OCI-LY7 (cell line): ENCODE measurements around the gene GRK3. TPM values are rescaled to one million over a fixed set of nuclear protein-coding genes. Genes with fewer than 3 reads are reported as not detected.

Experiments
- BruUV-seq: library from RNA; stranded (reverse); fragments of 400-500 nt; replicated peaks from 2 replicates; lab custom pipeline; 2021; lab: Mats Ljungman, UMichigan
- CTCF ChIA-PET: fragments of 300-600 bp; sonication (Branson Sonifier 250); formaldehyde crosslinking; loops from one replicate; lab custom pipeline; 2022; ENCODE audit warnings: antibody characterized with exemption; ENCODE audit not compliant: unreplicated experiment; lab: Charles Lee
- POLR2A ChIA-PET: fragments of 300-600 bp; sonication (Branson Sonifier 250); formaldehyde crosslinking; loops from one replicate; lab custom pipeline; 2022; ENCODE audit warnings: antibody characterized with exemption; lab: Charles Lee
- DNase-seq: peaks from one replicate; pipeline ENCODE4 v3.0.0-alpha.2; 2015; ENCODE audit warnings: low spot score
- H2AFZ ChIP-seq: fragments of 200-600 bp; sonication (generic), shearing (Covaris generic); 2 replicates; pipeline ENCODE4 v1.6.1; 2014; ENCODE audit warnings: mild to moderate bottlenecking, antibody characterized with exemption, low read length, moderate library complexity
- H3K27ac ChIP-seq: fragments of 200-600 bp; sonication (generic); 2 replicates; pipeline ENCODE4 v1.5.1; 2014; ENCODE audit warnings: mixed run types, low read depth, mild to moderate bottlenecking, moderate library complexity, low read length, inconsistent platforms; ENCODE audit not compliant: poor library complexity, severe bottlenecking
- H3K36me3 ChIP-seq: fragments of 200-600 bp; sonication (generic); 2 replicates; pipeline ENCODE4 v1.6.1; 2014; ENCODE audit warnings: mild to moderate bottlenecking, antibody characterized with exemption, low read length, moderate library complexity, mixed read lengths; ENCODE audit not compliant: insufficient read depth
- H3K4me1 ChIP-seq: fragments of 200-600 bp; sonication (generic); 2 replicates; pipeline ENCODE4 v1.5.1; 2014; ENCODE audit warnings: mild to moderate bottlenecking, low read length; ENCODE audit not compliant: insufficient read depth, poor library complexity, severe bottlenecking
- H3K4me2 ChIP-seq: fragments of 200-600 bp; sonication (generic); 2 replicates; pipeline ENCODE4 v1.6.1; 2014; ENCODE audit warnings: mild to moderate bottlenecking, low read length
- H3K4me3 ChIP-seq: fragments of 200-600 bp; sonication (generic); 2 replicates; pipeline ENCODE4 v1.5.1; 2014; ENCODE audit warnings: mild to moderate bottlenecking, low read depth, low read length; ENCODE audit not compliant: poor library complexity, severe bottlenecking
- H3K79me2 ChIP-seq: fragments of 200-600 bp; sonication (generic); 2 replicates; pipeline ENCODE4 v1.6.1; 2016; ENCODE audit warnings: low read depth, mild to moderate bottlenecking, low read length, moderate library complexity, mixed read lengths; ENCODE audit not compliant: insufficient read depth
- H3K9me2 ChIP-seq: fragments of 200-600 bp; sonication (generic); 2 replicates; pipeline ENCODE4 v1.6.1; 2016; ENCODE audit warnings: mild to moderate bottlenecking, low read length, mixed read lengths; ENCODE audit not compliant: insufficient read depth
- H3K9me3 ChIP-seq: fragments of 200-600 bp; sonication (generic); 2 replicates; pipeline ENCODE4 v1.6.1; 2014; ENCODE audit warnings: mild to moderate bottlenecking, mixed run types, low read length, mixed read lengths
- H4K20me1 ChIP-seq: fragments of 200-600 bp; sonication (generic); 2 replicates; pipeline ENCODE4 v1.6.1; 2014; ENCODE audit warnings: mild to moderate bottlenecking, antibody characterized with exemption, low read length, moderate library complexity, mixed read lengths; ENCODE audit not compliant: insufficient read depth
- CTCF ChIP-seq: fragments of 200-600 bp; sonication (generic); conservative IDR thresholded peaks from 2 replicates; pipeline ENCODE4 v1.5.1; 2014; ENCODE audit warnings: mild to moderate bottlenecking, antibody characterized with exemption, low read length, moderate library complexity, mixed read lengths
- EZH2phosphoT487 ChIP-seq: fragments of 200-600 bp; sonication (generic); IDR thresholded peaks from 2 replicates; pipeline ENCODE4 v1.6.1; 2018; ENCODE audit warnings: low read depth, borderline replicate concordance, mild to moderate bottlenecking, mixed run types, antibody characterized with exemption, low read length, moderate library complexity, mixed read lengths
- intact Hi-C: fragments of 100-400 bp; cut with micrococcal nuclease; formaldehyde crosslinking; loops from one replicate; pipeline ENCODE4 v1.10.0; 2022; ENCODE audit not compliant: unreplicated experiment
- total RNA-seq, 2 experiments: library from RNA; depleted of rRNA in 1 of 2; stranded (reverse); fragments of >200 nt in 1 of 2; shearing (Covaris generic) in 1 of 2; gene quantifications; 2 replicates each; pipeline ENCODE4 v1.2.3, GENCODE V29; 2014 to 2022

The GRK3 gene
- total RNA-seq, 2 experiments from 2014 or later, result 14.2 to 39.3 TPM

GRCh38 chr22:25668437-25668836 lies 104.0 kb downstream of the GRK3 start:
- TF ChIP-seq EZH2phosphoT487, result no peak
- TF ChIP-seq CTCF, result no peak
- Histone ChIP-seq H3K9me2 (no peaks in the 10 kb centered on the region), H3K27ac (no peak overlapping the region), H3K36me3 (peaks cover 9% of the 10 kb centered on the region; the same call in 1 of the 2 replicates), H3K4me1 (no peaks in the 10 kb centered on the region), H4K20me1 (no peaks in the 10 kb centered on the region; the same call in 1 of the 2 replicates), H3K4me2 (no peak overlapping the region), H3K79me2 (no peaks in the 10 kb centered on the region), H3K4me3 (no peak overlapping the region), H2AFZ (no peak overlapping the region), H3K9me3 (no peaks in the 10 kb centered on the region)
- CTCF ChIA-PET, result no interaction called here
- intact Hi-C loops, result no loop called here
- no peak for DNase-seq
- BruUV-seq, result no TSS peak
- POLR2A ChIA-PET, result no interaction called here

GRCh38 chr22:25669253-25670069 lies 105.0 kb downstream of the GRK3 start:
- Histone ChIP-seq H3K9me3 (no peaks in the 10 kb centered on the region), H3K79me2 (no peaks in the 10 kb centered on the region), H3K36me3 (peaks cover 9% of the 10 kb centered on the region; the same call in 1 of the 2 replicates), H3K27ac (no peak overlapping the region), H3K4me3 (no peak overlapping the region), H3K4me1 (no peaks in the 10 kb centered on the region), H2AFZ (no peak overlapping the region), H3K4me2 (no peak overlapping the region), H4K20me1 (no peaks in the 10 kb centered on the region; the same call in 1 of the 2 replicates), H3K9me2 (no peaks in the 10 kb centered on the region)
- no peak for TF ChIP-seq EZH2phosphoT487
- no peak for TF ChIP-seq CTCF
- intact Hi-C loops, result no loop called here
- ChIA-PET POLR2A (interaction anchor here (0.7 kb wide), 1 partner anchor 14 kb away, joined by 3 read pairs; no protein-coding TSS in a partner anchor), CTCF (no interaction called here)
- no TSS peak for BruUV-seq
- DNase-seq, result no peak

- H3K79me2 ChIP-seq, result no peaks in the 10 kb centered on the region
- TF ChIP-seq EZH2phosphoT487 (no peak), CTCF (no peak)
- H3K9me3 ChIP-seq, result no peaks in the 10 kb centered on the region
- no peaks in the 10 kb centered on the region for H3K9me2 ChIP-seq
- H3K4me3 ChIP-seq, result no peak overlapping the region
- no peak for DNase-seq
- BruUV-seq, result no TSS peak
- H3K36me3 ChIP-seq, result peaks cover 9% of the 10 kb centered on the region; the same call in 1 of the 2 replicates
- intact Hi-C loops, result no loop called here
- POLR2A ChIA-PET, result interaction anchor here (2.2 kb wide), 1 partner anchor 12 kb away, joined by 10 read pairs; no protein-coding TSS in a partner anchor
- no peak overlapping the region for H3K4me2 ChIP-seq
- CTCF ChIA-PET, result no interaction called here
- H3K27ac ChIP-seq, result no peak overlapping the region
- H4K20me1 ChIP-seq, result no peaks in the 10 kb centered on the region; the same call in 1 of the 2 replicates
- H3K4me1 ChIP-seq, result no peaks in the 10 kb centered on the region
- H2AFZ ChIP-seq, result no peak overlapping the region
Measured at GRCh38 chr22:25670070-25670461, 105.6 kb downstream of the GRK3 start.
